ENCODE results near the gene BAIAP2L1. TPM values are rescaled to one million over a fixed set of nuclear protein-coding genes. Genes with fewer than 3 reads are reported as not detected.
"Not testable (repeated sequence)": the region's sequence is repeated elsewhere in the genome, so short reads cannot be mapped to it uniquely, and the experiment has no call there.

Gene BAIAP2L1
- polyA plus RNA-seq, 1 donor, result 17.8 TPM

GRCh38 chr7:98399462-98399861, 1.4 kb downstream of the BAIAP2L1 start:
- DNase-seq, result no peak

DNA sequence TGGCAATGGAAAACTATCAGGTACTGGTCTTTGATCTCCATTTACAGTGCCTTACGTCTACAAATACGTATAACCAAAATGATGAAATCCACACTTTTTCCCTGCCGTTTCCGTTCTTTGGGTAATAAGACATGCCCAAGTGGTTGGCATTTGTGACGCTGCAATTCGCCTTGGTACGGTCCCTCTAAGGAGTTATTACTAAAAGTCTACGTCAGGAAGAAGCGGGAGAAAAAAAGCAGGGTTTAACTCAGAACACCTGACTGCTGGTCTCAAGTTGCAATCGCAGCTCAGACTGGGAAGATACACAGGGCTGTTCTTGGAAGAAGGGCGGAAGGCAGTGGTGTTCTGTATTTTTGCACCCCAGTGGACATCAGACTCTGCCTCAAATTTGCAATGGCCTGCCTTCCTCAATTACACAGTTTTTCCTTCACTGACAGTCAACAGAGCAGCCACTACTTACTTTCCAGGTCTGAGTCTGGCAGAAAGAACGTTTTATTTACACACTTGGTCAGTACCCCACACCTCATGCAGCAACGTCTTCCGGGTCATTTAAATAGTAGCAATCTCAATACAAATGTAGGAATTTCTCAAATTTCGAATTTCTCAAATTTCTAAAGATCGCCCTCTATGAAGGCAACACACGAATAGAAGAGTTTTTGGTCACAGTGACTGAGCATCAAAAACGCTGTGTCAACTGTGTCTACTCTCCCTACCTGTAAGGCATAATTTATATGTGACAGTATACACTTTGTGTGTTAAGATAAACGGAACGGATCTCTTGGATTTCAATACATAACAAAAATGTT, 2.1 kb downstream of the BAIAP2L1 start:
- DNase-seq, result peak; percentile 38

DNA sequence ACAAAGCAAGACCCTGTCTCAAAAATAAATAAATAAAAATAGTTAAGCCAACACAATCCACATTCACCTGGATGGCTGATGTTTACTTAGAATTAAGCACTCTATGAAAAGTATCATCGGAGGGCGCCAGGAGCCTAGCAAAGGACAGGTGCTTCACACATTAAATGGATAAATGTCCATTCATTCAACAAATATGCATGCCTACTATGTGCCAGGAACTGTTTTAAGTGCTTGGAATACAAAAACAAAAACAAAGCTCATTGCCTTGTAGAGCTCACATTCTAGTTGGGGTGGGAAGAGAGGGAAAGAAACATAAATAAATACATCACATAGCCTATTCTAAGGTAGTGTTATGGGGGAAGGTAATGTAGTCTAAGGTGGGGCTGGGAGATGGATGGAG, 4.1 kb downstream of the BAIAP2L1 start:
- no peak for DNase-seq

GRCh38 chr7:98395951-98396350, 4.9 kb downstream of the BAIAP2L1 start:
- DNase-seq, result no peak

DNA sequence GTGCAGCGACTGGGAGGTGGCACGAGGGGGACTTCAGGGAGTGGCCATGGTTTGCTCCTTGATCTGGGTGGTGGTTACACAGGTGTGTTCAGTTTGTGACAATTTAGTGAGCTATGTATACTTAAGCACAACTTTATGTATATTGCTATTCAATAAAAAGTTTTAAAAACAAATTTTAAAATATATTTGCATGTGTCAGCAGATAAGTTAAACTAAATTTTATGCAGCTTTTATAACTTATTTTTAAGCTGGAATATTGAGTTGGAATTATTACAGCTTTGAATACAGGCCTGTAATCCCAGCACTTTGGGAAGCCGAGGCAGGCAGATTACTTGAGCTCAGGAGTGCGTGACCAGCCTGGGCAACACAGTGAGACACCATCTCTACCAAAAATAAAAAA, 5.4 kb downstream of the BAIAP2L1 start:
- DNase-seq, result no peak

GRCh38 chr7:98394377-98394836, 6.5 kb downstream of the BAIAP2L1 start:
- DNase-seq, result no peak

GRCh38 chr7:98387544-98388226, 13.2 kb downstream of the BAIAP2L1 start:
- no peak for DNase-seq

- no peak for DNase-seq
Measured at GRCh38 chr7:98387131-98387530, 13.8 kb downstream of the BAIAP2L1 start.

DNA sequence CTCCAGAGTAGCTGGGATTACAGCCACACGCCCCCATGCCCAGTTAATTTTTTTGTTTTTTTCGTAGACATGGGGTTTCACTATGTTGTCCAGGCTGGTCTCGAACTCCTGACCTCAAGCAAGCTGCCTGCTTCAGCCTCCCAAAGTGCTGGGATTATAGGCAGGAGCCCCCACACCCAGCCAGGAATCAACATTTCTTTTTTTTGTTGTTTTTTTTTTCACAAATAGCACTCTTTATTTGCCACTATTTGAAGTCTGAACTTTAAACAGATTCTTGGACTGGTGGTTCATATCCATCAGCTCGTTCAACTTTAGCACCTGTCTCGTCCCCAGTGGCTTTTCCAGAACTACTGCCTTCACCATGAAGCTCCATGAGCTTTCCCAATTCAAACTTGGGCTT, 15.4 kb downstream of the BAIAP2L1 start:
- not testable (repeated sequence) for DNase-seq

- no peak for DNase-seq
Measured at GRCh38 chr7:98378210-98378819, 22.6 kb downstream of the BAIAP2L1 start.

DNA sequence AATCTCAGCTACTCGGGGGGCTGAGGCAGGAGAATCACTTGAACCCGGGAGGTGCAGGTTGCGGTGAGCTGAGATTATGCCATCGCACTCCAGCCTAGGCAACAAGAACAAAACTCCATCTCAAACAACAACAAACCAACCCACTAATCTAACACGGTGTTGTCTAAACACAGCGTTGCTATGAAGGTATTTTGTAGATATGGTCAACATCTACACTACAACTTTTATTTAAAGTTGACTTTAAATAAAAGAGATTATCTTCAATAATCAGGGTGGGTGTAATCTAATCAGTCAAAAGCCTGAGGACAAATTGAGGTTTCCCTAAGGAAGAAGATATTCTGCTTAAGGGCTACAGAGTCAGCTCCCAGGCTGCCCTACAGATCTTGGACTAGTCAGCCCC, 24.2 kb downstream of the BAIAP2L1 start:
- DNase-seq, result no peak

- DNase-seq, result no peak
Measured at GRCh38 chr7:98375664-98376063, 25.2 kb downstream of the BAIAP2L1 start.

DNA sequence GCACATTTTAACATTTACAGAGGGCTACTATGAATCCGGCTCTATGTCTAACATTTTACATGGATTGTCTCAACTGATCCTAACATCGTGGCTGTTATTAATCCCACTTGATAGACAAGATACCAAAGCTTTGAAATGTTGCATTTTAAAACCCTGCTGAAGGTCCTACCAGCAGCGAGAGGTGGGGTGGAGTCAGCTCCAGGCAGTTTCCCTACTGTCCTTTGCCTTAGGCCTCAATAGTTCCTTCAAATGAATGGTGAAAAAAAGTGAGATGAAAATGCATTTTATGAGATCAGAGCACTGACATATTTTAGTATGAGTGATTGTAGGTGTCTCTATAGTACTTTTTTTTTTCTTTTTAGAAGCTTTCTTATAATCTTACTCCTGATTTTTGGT, 26.6 kb downstream of the BAIAP2L1 start:
- DNase-seq, result no peak

GRCh38 chr7:98372993-98373392, 27.9 kb downstream of the BAIAP2L1 start:
- DNase-seq, result no peak

- no peak for DNase-seq
Measured at GRCh38 chr7:98369726-98370125, 31.2 kb downstream of the BAIAP2L1 start.

DNA sequence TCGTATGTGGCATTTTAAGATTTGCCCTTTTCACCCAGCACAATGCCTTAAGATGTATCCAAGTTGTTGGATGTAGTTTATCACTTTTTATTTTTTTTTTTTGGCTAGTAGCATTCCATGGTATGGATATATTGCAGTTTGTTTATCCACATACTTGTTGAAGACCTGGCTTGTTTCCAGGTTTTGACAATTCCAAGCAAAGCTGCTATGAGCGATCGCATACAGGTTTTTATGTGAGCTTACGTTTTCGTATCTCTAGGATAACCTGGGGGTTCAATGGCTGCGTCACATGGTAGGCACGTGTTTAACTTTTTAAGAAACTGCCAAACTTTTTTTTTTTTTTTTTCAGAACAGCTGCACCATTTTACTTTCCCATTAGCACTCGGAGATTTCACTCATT, 32.2 kb downstream of the BAIAP2L1 start:
- no peak for DNase-seq

GRCh38 chr7:98366562-98366938, 34.3 kb downstream of the BAIAP2L1 start:
- no peak for DNase-seq

DNA sequence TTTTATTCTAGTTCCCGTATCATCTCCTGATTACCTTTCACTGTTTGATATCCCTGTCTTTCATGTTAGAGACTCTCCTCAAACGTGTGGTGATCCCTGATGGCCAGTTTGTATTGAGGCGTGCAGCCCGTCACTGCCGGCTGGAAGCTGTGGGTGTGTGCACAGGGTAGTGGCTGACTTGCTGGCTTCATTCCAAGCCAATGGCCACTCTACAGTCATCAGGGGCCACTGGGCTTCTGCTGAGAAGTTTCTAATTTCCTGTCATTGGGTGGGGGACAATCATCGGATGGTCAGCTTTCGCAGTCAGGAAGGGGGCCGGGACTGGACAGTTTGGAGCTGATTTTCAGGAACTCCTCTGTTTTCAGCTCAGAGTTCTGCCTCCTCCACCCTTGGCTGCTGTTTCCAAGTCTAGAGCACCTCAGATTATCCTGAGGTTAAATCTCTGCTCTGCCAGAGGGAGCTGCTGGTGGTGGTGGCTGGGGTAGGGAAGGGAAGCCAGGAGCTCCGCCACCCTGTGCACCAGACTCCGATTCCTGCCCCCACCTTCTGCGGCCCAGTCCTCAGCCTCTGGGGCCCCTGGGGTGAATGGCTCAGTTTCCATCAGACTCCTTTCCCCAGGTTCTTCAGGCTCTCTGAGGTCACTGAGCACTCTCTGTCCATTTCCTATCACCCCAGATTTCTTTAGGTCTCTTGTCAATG, 34.9 kb downstream of the BAIAP2L1 start:
- no peak for DNase-seq

GRCh38 chr7:98364220-98364619, 36.7 kb downstream of the BAIAP2L1 start:
- no peak for DNase-seq

DNA sequence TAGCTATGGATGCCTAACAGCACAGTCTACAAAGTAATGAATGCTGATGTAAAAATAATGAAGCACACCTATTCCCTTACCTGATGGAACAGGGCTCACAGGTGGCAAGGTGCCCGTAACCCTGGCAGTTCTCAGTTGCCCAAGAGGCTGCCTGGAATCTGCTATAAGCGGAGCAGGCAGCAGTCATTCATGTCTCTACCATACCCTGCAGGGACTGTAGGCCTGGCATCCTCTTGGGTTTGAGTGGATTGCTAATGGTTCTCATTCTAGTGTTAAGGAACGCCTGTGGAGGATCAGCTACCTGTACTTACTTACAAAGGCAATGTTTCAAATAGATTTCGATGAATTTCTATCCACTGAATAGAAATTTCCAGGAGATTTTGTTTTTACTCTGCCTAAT, 38.4 kb downstream of the BAIAP2L1 start:
- DNase-seq, result no peak

DNA sequence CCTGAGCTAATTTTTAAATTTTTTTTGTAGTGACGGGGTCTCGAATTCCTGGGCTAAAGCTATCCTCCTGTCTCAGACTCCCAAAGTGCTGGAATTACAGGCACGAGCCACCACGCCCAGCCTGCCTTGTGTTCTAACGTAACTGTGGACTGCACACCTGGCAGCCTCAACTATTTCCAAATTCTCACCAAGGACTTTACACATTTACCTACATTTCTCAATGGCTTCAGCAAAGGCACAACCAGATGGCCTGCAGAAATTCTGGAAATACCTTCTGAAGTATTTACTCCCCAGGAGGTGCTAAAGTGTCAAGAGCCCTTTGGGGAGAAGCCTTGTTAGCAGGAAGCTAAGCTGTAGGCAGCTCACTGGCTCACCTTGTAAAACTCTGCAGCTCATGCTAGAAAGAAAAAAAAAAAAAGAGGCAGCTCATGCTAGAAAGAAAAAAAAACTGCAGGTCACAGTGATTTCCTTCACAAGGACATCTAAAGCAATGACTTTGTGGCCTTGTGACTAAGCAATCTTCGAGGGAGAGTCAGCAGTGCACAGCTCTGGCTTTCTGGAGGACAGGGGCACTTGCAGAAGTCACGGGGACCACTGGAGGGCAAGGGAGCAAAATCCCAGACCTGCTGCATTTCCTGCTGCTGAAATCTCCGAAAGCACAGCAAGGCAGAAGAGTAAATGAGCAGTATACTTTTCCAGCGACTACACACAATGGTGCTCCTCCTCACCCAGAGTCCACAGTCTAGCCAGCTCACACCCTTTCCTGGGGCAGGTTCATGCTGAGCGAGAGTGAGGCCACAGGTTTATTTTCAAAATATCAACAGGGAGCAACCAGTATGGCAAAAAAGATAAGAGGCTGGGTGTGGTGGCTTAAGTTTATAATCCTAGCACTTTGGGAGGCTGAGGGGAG, 40.4 kb downstream of the BAIAP2L1 start:
- no peak for DNase-seq

DNA sequence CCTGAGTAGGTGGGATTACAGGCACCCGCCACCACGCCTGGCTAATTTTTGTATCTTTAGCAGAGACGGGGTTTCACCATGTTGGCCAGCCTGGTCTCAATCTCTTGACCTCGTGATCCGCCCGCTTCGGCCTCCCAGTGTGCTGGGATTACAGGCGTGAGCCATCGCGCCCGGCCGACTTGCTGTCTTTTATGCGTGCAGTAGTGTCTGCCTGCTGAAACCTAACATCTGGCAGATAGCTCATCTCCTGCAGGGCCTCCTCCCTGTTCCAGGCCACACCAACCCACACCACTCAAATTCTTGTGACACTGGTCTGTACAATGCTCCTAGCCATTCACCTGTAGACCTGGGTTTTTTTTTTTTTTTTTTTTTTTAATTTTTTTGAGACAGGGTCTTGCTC, 41.5 kb downstream of the BAIAP2L1 start:
- no peak for DNase-seq
